OCI-LY3 (cell line): ENCODE data around the gene MED27.

Source experiments
- H2AFZ ChIP-seq: fragments of 200-600, 300-600 bp; shearing (Covaris generic); 2 replicates; pipeline ENCODE4 v1.6.0; 2014; ENCODE audit warnings: antibody characterized with exemption, low read depth, low read length
- H3K27ac ChIP-seq: fragments of 200-600, 300-600 bp; sonication (generic); 2 replicates; pipeline ENCODE4 v1.5.1; 2014; ENCODE audit warnings: mild to moderate bottlenecking, low read length, moderate library complexity, mixed read lengths
- H3K27me3 ChIP-seq: fragments of 200-600, 300-600 bp; sonication (generic); 2 replicates; pipeline ENCODE4 v1.6.1; 2014; ENCODE audit warnings: low read depth, low read length, mixed read lengths
- H3K36me3 ChIP-seq: fragments of 200-600, 300-600 bp; sonication (generic); replicated peaks from 2 replicates; pipeline ENCODE3; 2014; ENCODE audit warnings: low read depth, low read length, mixed read lengths
- H3K4me1 ChIP-seq: fragments of 300-600, 200-600 bp; sonication (generic); 2 replicates; pipeline ENCODE4 v1.6.1; 2014; ENCODE audit warnings: low read length, mixed read lengths
- H3K4me2 ChIP-seq: fragments of 200-600, 300-600 bp; sonication (generic); 2 replicates; pipeline ENCODE4 v1.6.1; 2014; ENCODE audit warnings: low read length, mixed read lengths
- H3K4me3 ChIP-seq: fragments of 300-600, 200-600 bp; sonication (generic); 2 replicates; pipeline ENCODE4 v1.5.1; 2014; ENCODE audit warnings: antibody characterized with exemption, mild to moderate bottlenecking, low read length, moderate library complexity
- H3K79me2 ChIP-seq: fragments of 300-600, 200-600 bp; shearing (Covaris generic); 2 replicates; pipeline ENCODE4 v1.6.1; 2014; ENCODE audit warnings: mild to moderate bottlenecking, low read length, mixed read lengths
- H3K9ac ChIP-seq: fragments of 300-600, 200-600 bp; shearing (Covaris generic); 2 replicates; pipeline ENCODE4 v1.6.0; 2014; ENCODE audit warnings: mild to moderate bottlenecking, low read length, moderate library complexity
- H3K9me3 ChIP-seq: fragments of 200-600, 300-600 bp; shearing (Covaris generic); 2 replicates; pipeline ENCODE4 v1.6.1; 2014; ENCODE audit warnings: low read length, mixed read lengths; ENCODE audit not compliant: insufficient read depth
- H4K20me1 ChIP-seq: fragments of 200-600, 300-600 bp; sonication (generic); 2 replicates; pipeline ENCODE4 v1.6.1; 2016; ENCODE audit warnings: low read length, mixed read lengths; ENCODE audit not compliant: insufficient read depth
- EZH2phosphoT487 ChIP-seq: fragments of 200-600 bp; shearing (Covaris generic); IDR thresholded peaks from 2 replicates; pipeline ENCODE4 v1.6.1; 2018; ENCODE audit warnings: antibody characterized with exemption, mixed run types, low read depth
- TF ChIP-seq, protein P1 (sequence below): fragments of 200-600, 300-600 bp; sonication (generic); IDR thresholded peaks from 2 replicates; pipeline ENCODE4 v1.5.1; 2014; ENCODE audit warnings: antibody characterized with exemption, low read length, low read depth

Gene MED27

DNA sequence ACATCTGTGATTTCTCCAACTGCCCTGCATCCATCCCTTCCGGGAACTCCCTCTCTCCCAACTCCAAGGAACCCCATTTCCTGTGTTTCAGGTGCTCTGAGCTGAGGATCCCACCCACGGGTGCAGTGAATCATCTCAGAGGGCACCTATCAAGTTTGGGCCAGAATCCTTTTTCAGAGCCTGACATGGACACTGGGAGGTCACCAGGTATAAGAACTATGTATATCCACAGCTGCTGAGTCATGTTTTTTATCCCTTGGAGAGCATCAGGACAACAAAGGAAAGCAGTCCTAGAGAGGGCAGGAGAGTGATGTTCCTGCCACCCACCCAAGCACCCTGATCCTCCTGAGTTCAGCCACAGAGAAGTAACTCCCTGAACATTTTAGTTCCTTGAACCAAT lies 3.8 kb downstream of the MED27 start:
- no peaks in the 10 kb centered on the region for H3K9me3 ChIP-seq
- H3K27ac ChIP-seq: no peak overlapping the region
- peaks cover 49% of the 10 kb centered on the region for H3K79me2 ChIP-seq
- no peak overlapping the region for H3K9ac ChIP-seq
- peaks cover 14% of the 10 kb centered on the region for H3K4me1 ChIP-seq
- H3K4me3 ChIP-seq: no peak overlapping the region
- H3K4me2 ChIP-seq: no peak overlapping the region
- H3K27me3 ChIP-seq: no peaks in the 10 kb centered on the region
- H2AFZ ChIP-seq: no peak overlapping the region
- TF ChIP-seq, protein P1, sequence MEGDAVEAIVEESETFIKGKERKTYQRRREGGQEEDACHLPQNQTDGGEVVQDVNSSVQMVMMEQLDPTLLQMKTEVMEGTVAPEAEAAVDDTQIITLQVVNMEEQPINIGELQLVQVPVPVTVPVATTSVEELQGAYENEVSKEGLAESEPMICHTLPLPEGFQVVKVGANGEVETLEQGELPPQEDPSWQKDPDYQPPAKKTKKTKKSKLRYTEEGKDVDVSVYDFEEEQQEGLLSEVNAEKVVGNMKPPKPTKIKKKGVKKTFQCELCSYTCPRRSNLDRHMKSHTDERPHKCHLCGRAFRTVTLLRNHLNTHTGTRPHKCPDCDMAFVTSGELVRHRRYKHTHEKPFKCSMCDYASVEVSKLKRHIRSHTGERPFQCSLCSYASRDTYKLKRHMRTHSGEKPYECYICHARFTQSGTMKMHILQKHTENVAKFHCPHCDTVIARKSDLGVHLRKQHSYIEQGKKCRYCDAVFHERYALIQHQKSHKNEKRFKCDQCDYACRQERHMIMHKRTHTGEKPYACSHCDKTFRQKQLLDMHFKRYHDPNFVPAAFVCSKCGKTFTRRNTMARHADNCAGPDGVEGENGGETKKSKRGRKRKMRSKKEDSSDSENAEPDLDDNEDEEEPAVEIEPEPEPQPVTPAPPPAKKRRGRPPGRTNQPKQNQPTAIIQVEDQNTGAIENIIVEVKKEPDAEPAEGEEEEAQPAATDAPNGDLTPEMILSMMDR: no peak
- H3K36me3 ChIP-seq: peaks cover 22% of the 10 kb centered on the region
- peaks cover 25% of the 10 kb centered on the region for H4K20me1 ChIP-seq

DNA sequence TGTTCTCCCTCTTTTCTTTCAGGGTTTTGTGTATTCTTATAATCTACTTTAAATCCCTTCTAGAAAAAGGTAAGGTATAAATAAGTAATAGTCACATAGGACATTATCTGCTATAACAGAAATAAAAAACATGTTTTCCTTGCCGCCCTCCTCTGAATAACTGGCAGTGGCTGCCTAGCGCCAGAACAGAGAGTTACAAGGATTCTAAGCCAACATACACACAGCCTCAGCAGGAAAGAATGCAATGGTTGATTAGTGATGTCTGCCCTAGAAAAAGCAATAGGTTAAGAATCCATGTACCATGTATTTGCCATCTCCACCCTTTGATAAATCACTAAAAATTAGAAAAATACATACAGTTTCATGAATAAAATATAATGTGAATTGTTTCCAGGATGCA lies 4.9 kb downstream of the MED27 start:
- no peak overlapping the region for H3K9ac ChIP-seq

DNA sequence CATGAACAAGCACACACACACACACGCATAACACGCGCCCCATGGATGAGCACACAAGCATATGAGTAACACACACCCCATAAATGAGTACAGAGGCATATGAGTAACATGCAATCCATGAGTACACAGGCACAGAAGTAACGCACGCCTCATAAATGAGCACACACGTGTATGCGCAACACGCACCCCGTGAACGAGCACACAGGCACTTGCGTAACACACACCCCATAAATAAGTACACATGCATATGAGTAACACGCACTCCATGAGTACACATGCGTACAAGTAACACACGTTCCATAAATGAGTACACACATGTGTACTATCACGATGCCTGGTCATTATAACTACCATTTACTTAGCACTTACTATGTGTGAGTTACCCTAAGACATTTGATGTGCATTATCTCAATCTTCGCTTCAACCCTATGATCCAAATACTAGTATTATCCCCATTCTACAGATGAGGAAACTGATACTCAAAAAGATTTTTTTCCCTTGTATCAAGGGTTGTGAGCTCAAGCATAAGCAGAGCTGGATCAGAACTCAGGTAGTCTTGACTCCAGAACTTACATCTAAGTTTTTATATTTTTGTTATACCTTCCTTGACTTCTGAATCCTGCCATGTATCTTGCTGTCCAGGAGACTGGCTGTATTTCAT lies 7.7 kb downstream of the MED27 start:
- Histone ChIP-seq H3K79me2 (peaks cover 46% of the 10 kb centered on the region), H3K4me1 (no peaks in the 10 kb centered on the region), H3K9ac (no peak overlapping the region), H3K36me3 (peaks cover 24% of the 10 kb centered on the region), H3K27ac (no peak overlapping the region), H4K20me1 (peaks cover 35% of the 10 kb centered on the region), H3K27me3 (no peaks in the 10 kb centered on the region), H3K4me3 (no peak overlapping the region), H3K4me2 (no peak overlapping the region), H3K9me3 (no peaks in the 10 kb centered on the region), H2AFZ (no peak overlapping the region)
- TF ChIP-seq, protein P1: no peak
- TF ChIP-seq EZH2phosphoT487: no peak

More for the DNA sequence above, 4.9 kb downstream of the MED27 start:
- no peak overlapping the region for H3K27ac ChIP-seq
- peaks cover 8% of the 10 kb centered on the region for H3K4me1 ChIP-seq
- no peak overlapping the region for H3K4me3 ChIP-seq
- H3K79me2 ChIP-seq: peaks cover 58% of the 10 kb centered on the region
- no peaks in the 10 kb centered on the region for H3K27me3 ChIP-seq
- no peak overlapping the region for H2AFZ ChIP-seq
- H3K36me3 ChIP-seq: peaks cover 22% of the 10 kb centered on the region
- no peak overlapping the region for H3K4me2 ChIP-seq
- TF ChIP-seq, protein P1: no peak
- TF ChIP-seq EZH2phosphoT487: no peak
- H4K20me1 ChIP-seq: peaks cover 28% of the 10 kb centered on the region
- H3K9me3 ChIP-seq: no peaks in the 10 kb centered on the region

DNA sequence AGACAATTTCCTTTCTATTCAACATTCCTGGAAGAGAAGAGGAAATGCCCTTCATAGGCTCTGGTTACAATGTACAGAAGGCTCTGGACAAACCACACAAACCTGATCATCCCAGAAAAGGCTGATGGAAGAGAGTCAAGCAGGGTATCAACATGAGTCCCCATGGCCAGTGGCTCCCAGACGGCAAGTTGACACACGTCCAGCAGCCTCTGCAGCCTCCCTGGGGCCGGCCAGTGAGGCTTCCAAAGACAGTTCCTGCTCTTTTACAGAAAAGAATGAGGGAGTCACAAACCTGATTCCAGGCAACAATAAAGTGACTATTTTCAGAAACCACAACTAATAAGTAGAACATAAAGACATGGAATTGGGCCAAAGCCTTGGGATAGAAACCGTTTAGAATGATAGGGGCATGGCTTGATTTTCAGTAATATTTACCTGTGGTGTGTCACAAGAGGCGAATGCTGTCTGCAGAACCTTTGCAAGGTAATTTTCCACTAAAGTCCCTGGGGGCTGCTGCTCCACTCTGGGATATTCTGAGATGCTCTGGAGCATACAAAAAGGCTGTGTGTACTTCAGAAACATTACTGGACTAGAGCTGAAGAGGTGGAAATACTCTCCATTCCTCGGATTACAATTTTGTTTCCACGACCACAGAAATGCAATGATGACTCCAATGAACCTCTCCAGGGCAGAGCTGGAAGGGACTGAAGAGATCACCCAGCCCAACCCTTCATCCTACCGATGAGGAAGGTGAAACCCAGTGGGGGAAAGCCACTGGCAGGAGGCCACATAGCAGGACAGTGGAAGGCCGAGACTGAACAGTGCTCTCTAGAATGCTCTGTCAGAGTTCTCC lies 10.4 kb downstream of the MED27 start:
- peaks cover 19% of the 10 kb centered on the region for H3K36me3 ChIP-seq
- H3K9ac ChIP-seq: no peak overlapping the region
- TF ChIP-seq EZH2phosphoT487: no peak
- TF ChIP-seq, protein P1: no peak
- H3K79me2 ChIP-seq: peaks cover 43% of the 10 kb centered on the region
- H3K4me3 ChIP-seq: no peak overlapping the region
- H4K20me1 ChIP-seq: peaks cover 36% of the 10 kb centered on the region
- no peak overlapping the region for H3K27ac ChIP-seq
- H3K27me3 ChIP-seq: no peaks in the 10 kb centered on the region
- no peaks in the 10 kb centered on the region for H3K9me3 ChIP-seq
- H2AFZ ChIP-seq: no peak overlapping the region
- H3K4me2 ChIP-seq: no peak overlapping the region
- no peaks in the 10 kb centered on the region for H3K4me1 ChIP-seq
